GM12801 (cell line): ENCODE data around the gene GRB10.

Experiments
- TF ChIP-seq, protein P1 (sequence below): IDR thresholded peaks from one replicate; pipeline ENCODE4 v1.5.1; 2011; ENCODE audit warnings: control low read depth; ENCODE audit not compliant: insufficient read length; ENCODE audit errors: extremely low read depth

The GRB10 gene

GRCh38 chr7:50558294-50559053, 224.2 kb downstream of the GRB10 start:
- TF ChIP-seq, protein P1, sequence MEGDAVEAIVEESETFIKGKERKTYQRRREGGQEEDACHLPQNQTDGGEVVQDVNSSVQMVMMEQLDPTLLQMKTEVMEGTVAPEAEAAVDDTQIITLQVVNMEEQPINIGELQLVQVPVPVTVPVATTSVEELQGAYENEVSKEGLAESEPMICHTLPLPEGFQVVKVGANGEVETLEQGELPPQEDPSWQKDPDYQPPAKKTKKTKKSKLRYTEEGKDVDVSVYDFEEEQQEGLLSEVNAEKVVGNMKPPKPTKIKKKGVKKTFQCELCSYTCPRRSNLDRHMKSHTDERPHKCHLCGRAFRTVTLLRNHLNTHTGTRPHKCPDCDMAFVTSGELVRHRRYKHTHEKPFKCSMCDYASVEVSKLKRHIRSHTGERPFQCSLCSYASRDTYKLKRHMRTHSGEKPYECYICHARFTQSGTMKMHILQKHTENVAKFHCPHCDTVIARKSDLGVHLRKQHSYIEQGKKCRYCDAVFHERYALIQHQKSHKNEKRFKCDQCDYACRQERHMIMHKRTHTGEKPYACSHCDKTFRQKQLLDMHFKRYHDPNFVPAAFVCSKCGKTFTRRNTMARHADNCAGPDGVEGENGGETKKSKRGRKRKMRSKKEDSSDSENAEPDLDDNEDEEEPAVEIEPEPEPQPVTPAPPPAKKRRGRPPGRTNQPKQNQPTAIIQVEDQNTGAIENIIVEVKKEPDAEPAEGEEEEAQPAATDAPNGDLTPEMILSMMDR: no peak

- TF ChIP-seq, protein P1: no peak
These were observed 225.6 kb downstream of the GRB10 start for GRCh38 chr7:50557099-50557498.

GRCh38 chr7:50556247-50556991, 226.3 kb downstream of the GRB10 start:
- TF ChIP-seq, protein P1: no peak

- TF ChIP-seq, protein P1: no peak
These were observed 227.0 kb downstream of the GRB10 start for GRCh38 chr7:50555594-50556140.

- TF ChIP-seq, protein P1: no peak
These were observed 228.0 kb downstream of the GRB10 start for GRCh38 chr7:50554431-50555322.

DNA sequence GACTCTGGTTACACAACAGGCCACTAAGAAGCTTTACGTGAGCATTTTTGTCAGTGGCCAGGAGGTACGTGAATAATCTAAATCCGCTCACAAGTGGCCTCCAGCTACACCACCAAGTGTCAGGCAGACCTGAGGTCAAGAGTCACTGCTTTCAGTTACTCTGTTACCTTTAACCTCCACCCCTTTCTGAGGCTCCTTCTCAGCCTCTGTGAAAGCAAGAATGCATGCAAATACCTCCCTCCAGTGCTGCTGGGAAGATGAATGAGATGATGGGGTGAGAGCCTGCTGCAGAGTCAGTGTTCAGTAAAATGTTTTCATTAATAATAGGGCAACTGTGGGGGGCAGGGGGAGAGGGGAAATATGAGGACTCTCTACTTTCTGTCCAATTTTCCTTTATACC, 228.7 kb downstream of the GRB10 start:
- TF ChIP-seq, protein P1: no peak
